Keratinocyte (primary cell): Measurements from ENCODE around the gene PCID2.

Experiments
- EZH2 ChIP-seq: IDR thresholded peaks from one replicate; pipeline ENCODE4 v1.6.1; 2012; ENCODE audit warnings: inconsistent platforms, mild to moderate bottlenecking, low read length, moderate library complexity
- TF ChIP-seq, protein P1 (sequence below), 3 experiments: IDR thresholded peaks in 1 of 3; conservative IDR thresholded peaks in 1 of 3; optimal IDR thresholded peaks in 1 of 3; 2 replicates in 2 of 3; 3 replicates in 1 of 3; pipeline versions ENCODE3 to v1.5.1; 2011; ENCODE audit warnings: low read length in 3 of 3, mild to moderate bottlenecking in 3 of 3, moderate library complexity in 2 of 3, control low read depth in 1 of 3, inconsistent platforms in 1 of 3; ENCODE audit not compliant: insufficient read depth in 2 of 3; ENCODE audit errors: extremely low read depth in 1 of 3

GRCh38 chr13:113157206-113157928 lies 51.1 kb downstream of the PCID2 start:
- TF ChIP-seq, protein P1, sequence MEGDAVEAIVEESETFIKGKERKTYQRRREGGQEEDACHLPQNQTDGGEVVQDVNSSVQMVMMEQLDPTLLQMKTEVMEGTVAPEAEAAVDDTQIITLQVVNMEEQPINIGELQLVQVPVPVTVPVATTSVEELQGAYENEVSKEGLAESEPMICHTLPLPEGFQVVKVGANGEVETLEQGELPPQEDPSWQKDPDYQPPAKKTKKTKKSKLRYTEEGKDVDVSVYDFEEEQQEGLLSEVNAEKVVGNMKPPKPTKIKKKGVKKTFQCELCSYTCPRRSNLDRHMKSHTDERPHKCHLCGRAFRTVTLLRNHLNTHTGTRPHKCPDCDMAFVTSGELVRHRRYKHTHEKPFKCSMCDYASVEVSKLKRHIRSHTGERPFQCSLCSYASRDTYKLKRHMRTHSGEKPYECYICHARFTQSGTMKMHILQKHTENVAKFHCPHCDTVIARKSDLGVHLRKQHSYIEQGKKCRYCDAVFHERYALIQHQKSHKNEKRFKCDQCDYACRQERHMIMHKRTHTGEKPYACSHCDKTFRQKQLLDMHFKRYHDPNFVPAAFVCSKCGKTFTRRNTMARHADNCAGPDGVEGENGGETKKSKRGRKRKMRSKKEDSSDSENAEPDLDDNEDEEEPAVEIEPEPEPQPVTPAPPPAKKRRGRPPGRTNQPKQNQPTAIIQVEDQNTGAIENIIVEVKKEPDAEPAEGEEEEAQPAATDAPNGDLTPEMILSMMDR (optimal IDR thresholded peaks at IDR 0.05 in 1 of 3, IDR thresholded peaks at IDR 0.05 in 1 of 3, conservative IDR thresholded peaks at IDR 0.05 in 1 of 3; ENCODE audit: extremely low read depth in 1 of 3, insufficient read depth in 2 of 3, low read length in 3 of 3) = no peak
- TF ChIP-seq EZH2 = no peak
